ENCODE results near the gene MAPKAPK3. TPM values are rescaled to one million over a fixed set of nuclear protein-coding genes. Genes with fewer than 3 reads are reported as not detected.

MAPKAPK3 gene
- 16.9 and 34.4 TPM in 2 replicates for total RNA-seq

GRCh38 chr3:50617096-50617791 is at the start of gene MAPKAPK3:
Gene MAPKAPK3 (plus strand): TSS chr3:50617151. CDS start chr3:50617566, 415 bp downstream.

GRCh38 chr3:50567386-50568167 is 49.4 kb upstream of the MAPKAPK3 start, which contains the start of gene C3orf18:
Gene C3orf18 (minus strand): TSS chr3:50567747. CDS start chr3:50565699, 2,048 bp downstream.

GRCh38 chr3:50568947-50569749 is 47.8 kb upstream of the MAPKAPK3 start, which contains the start of gene HEMK1:
Gene HEMK1 (plus strand): TSS chr3:50569522. CDS start chr3:50571105, 1,583 bp downstream.

DNA sequence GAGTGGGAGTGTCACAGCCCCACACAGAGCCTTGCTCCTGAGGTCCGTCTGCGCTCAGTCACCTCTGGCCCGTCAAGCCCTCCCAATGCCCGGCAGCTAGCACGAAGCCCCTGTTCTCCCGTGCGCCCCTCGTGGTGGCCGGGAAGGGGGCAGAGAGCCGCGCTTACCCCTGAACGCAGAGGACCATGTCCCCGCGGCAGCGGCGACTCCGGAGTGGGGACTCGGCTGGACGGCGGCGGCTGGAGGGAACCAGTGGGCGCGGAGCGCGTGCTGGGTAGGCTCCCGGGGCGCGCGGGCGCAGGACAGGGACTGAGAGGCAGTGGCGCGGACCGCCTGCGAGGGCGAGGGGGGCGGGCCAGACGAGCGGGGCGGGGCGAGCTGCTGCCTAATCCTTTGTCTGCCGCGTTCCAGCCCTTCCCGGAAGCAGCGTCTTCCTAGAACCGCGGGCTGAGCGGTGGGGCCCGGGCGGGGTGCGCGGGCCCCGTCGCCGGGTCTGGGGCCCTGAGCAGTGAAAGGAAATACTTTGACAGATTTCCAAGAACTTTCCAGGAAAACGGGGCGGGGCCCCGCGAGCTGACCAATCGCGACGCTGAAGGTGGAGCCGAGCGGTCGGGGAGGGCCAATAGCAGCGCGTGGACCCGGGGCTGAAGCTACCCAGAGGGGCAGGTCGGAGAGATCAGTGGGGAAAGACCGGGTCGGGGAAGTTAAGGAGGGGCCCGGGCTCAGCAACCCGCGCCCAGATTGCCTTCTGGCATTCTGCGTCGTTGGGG is 5.3 kb upstream of the MAPKAPK3 start, which contains the start of gene CISH:
CISH (minus strand) TSS at position 311 of the 770 bp plus-strand sequence; CDS start at position 187, 124 bp downstream.

DNA sequence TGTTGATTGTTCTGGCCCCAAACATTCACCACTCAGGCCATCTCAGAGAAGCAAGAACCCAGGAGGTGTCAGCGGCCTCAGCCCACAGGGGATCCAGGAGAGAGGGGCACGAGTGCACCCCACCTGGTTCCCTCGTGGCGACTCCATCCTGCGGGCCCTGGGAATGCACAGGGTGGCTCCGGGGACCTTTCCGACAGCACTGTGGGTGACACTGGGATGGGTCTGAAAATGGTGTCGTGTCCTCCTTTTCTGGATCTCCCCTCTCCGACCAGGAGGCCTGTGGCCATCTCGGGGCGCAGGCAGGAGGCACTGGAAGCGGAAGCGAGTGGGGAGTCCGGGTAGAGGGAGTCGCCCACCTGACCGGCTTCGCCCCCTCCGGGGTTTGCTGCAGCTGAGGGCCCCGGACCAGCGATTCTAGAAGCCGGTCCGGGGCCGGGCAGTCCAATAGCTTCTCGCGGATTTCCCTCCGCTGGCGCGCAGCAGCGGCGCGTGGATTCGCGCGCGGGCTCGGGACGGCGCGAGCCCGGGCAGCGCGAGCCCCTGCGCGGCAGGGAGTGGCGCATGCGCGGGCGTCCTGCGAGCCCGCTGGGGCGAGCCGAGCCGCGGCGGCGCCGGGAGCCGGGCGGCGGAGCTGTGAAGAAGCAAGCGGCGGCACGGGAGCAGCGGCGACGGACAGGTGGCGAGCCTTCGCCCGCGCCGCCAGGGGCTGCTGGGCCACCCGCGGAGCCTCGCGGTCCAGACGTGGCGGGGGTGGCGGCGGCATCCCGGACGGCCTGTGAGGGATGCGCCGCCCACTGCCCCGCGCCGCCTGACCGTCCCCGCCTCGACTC is 57.6 kb downstream of the MAPKAPK3 start, which contains the start of gene DOCK3:
DOCK3 (plus strand) TSS at position 579 of the 830 bp plus-strand sequence. CDS start 337 bp downstream, outside the sequence.

Other genes starting within 250 kb of the MAPKAPK3 start
- 0.05 TPM in 1 of 2 replicates, not detected in the other for gene CACNA2D2, start 113.5 kb upstream of the MAPKAPK3 start, total RNA-seq
- gene C3orf18, start 49.4 kb upstream of the MAPKAPK3 start, total RNA-seq: 9.7 and 12.8 TPM in 2 replicates
- 20.8 and 23.6 TPM in 2 replicates for gene HEMK1, start 47.6 kb upstream of the MAPKAPK3 start, total RNA-seq
- 0.30 and 0.51 TPM in 2 replicates for gene CISH, start 5.4 kb upstream of the MAPKAPK3 start, total RNA-seq
- under 0.01 and 0.05 TPM in 2 replicates for gene DOCK3, start 57.8 kb downstream of the MAPKAPK3 start, total RNA-seq